GM21825 (cell line): ENCODE data around the gene AGPAT3.

Source experiments
- ATAC-seq: cut with Tn5 transposase; IDR thresholded peaks from one replicate; pipeline ENCODE4 v1.9.1; 2021; ENCODE audit warnings: mild to moderate bottlenecking, moderate library complexity; ENCODE audit not compliant: unreplicated experiment

Gene AGPAT3

DNA sequence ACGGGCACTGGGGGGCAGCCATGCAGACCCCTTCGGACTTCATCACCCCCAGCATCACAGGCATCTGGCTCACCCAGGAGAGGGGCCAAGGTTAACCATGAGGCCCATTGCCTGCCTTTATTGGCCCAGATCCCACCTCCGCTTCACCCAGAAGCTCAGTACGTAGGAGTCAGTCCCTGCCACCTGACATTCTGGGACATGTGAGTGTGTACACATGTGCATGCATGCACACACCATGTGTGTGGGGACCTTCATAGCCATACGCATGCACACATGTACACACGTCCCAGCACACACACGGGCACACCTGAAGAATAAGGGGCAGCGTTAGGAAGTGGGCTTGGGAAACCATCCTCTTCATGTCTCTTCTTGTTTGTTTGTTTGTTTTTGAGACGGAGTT is 123.0 kb downstream of the AGPAT3 start:
- ATAC-seq, result no peak

DNA sequence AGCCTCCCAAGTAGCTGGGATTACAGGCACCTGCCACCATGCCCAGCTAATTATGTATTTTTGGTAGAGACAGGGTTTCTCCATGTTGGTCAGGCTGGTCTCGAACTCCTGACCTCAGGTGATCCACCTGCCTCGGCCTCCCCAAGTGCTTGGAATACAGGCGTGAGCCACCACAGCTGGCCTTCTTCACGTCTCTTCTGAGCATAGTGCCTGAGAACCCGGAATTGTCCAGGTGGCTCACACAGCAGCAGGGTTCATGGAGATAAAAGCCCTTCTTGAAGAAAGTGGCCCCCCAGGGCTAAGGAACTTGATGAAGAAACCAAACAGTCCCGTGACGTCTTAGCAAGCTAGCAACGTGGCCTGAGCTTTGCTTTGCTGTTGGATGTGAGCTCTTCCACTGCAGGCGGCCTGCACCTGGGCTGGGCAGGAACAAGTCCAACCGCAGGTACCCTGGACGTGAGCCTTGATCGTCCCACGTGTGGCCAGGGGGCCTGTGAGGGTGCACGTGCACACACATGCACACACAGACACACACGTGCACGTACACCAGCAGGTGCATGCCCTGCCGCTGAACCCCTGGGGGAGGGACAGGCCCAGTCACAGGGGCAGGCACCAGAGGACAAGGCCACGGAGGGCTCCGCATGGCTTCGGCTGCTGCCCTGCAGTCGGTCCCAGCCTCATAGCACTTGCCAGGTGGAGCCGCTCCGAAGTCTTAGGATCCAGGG is 123.6 kb downstream of the AGPAT3 start:
- no peak for ATAC-seq

DNA sequence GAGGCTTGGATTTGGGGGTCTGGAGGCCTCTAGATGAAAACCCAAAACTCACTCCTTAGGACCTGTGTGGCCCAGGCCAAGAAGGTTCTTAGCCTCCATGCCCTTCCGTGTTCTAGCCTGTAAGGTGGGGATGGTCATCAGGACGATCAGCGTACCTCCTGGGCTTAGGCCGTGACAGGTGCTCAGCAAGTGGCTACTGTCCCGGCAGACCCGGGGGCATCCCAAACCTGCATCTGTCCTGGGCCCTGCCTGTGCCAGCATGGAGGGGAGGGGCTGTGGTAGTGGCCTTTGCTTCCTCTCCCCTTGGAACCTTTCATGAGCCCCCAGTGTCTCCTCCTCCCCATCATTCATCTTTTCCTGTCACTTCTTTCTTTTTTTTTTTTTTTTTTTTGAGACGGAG is 124.4 kb downstream of the AGPAT3 start:
- ATAC-seq, result no peak

DNA sequence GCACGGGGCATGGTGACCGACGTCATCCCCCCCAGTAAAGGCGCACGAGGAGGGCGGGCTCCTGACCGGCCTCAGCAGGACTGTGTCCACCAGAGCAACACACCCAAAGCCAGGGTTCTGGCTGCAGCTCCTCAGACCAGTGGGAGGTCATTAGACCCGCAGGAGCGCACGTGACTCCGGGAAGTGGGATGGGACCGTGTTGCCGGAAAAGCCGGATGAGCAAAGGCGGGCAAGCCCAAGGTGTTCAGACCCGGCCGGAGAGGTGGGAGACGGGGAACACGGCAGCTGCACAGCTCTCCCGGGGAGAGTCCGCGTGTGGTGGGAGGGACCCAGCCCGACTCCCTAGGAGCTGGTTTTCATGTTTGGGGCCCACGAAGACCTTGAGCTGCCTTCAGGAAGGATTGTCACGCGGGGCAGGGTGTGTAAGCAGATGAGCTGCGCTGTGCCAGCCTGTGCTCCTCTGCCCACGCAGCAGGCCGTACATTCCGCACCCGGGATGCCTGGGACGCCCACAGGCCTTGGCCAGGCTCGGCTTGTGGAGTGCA is 126.5 kb downstream of the AGPAT3 start:
- ATAC-seq, result no peak

DNA sequence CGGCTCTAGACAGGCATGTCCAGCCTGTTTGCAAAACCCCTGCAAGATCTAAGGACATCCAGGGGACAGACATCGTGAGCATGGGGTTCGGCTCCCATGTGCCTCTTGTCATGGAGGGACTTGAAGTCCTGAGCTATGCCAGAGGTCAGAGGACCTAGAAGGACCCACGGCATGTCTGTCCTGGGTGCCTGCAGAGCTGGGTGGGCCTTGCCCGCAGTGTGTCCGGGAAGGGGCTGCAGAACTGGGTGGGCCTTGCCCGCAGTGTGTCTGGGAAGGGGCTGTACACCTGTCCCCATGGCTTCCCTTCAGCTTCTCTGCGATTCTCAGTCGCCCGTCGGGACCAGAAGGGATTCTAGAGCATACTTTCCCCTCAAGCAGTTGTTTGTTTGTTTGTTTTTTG is 127.1 kb downstream of the AGPAT3 start:
- no peak for ATAC-seq

DNA sequence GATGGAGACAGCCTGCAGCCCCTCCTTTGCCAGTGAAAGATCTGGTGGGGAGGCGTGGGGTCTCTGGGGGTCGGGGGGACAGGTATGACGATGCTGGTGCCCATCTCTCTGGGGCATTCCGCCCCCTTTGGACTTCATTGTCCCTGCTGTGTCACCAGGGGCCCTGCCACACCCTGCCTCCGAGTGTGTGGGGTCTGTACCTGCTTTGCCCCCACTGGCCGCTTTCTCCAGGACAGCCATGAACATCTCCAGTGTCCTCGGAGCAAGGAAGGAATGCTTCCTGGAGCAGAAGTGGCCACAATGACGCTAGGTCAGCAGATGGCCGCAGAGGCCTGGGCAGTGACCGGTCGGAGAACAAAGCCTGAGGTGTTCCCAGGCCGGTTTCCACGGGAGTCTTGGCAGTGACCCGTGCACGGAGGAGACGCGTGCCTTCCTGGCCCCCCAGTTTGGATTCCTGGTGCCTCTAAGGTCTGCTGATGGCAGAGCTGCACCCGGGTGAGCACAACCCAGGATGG is 128.5 kb downstream of the AGPAT3 start:
- ATAC-seq, result no peak

DNA sequence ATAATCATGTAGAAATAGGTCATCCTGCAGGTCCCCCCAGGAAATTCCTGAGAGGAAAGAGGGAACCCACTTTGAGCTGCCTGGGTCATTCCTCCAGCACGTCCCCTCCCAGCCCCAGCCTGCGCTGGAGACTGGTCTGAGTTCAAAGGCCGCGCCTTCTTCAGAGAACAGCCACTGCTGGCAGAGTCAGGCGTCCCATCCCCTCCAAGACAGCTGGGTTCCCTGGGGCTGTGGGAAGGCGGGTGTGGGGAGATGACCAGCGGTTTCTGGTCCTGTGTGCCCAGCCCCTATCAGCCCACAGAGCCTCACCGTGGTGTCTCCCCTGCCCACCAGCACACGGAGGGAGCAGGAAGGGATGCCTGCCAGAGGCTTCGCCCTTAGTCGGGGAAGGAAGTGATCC is 129.1 kb downstream of the AGPAT3 start:
- no peak for ATAC-seq

DNA sequence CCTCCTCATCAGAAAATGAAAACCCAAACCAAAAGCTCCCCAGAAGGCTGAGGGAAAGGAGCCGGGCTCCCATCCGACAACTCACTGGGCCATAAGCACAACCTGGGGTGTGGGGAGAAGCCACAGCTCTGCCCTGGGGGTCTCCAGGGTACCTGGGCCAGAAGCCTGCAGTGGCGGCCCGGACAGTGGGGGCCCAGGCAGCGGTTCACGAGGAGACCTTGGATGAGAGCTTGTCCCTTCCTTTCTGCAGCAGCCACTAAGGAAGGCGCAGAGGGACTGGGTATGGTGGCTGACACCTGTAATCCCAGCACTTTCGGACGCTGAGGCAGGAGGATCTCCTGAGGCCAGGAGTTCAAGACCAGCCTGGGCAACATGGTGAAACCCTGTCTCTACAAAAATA is 129.6 kb downstream of the AGPAT3 start:
- no peak for ATAC-seq

DNA sequence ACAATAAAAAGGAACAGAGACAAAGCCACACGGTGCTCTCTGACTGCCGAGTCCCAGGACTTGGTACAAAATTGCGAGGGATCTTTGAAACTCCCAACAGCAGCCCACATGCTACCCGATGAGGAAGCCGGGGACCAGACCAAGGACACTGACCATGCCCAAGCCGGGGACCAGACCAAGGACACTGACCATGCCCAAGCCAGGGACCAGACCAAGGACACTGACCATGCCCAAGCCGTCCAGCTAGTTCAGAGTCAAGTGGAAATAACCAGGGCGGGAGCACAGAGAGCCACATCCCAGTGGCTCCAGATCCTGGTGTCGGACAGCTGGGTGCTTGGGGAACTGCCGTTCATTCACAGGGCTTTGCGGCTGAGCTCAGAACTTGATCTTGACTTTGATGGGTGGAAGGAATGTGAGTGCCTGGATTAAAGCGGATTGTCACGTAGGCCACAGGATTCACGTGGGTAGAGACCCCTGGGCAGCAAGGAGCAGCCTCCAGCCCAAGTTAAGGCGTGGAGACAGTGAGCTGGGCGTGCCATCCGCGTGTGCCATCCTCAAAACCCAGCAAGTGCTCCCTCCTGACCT is 130.6 kb downstream of the AGPAT3 start:
- ATAC-seq, result no peak

DNA sequence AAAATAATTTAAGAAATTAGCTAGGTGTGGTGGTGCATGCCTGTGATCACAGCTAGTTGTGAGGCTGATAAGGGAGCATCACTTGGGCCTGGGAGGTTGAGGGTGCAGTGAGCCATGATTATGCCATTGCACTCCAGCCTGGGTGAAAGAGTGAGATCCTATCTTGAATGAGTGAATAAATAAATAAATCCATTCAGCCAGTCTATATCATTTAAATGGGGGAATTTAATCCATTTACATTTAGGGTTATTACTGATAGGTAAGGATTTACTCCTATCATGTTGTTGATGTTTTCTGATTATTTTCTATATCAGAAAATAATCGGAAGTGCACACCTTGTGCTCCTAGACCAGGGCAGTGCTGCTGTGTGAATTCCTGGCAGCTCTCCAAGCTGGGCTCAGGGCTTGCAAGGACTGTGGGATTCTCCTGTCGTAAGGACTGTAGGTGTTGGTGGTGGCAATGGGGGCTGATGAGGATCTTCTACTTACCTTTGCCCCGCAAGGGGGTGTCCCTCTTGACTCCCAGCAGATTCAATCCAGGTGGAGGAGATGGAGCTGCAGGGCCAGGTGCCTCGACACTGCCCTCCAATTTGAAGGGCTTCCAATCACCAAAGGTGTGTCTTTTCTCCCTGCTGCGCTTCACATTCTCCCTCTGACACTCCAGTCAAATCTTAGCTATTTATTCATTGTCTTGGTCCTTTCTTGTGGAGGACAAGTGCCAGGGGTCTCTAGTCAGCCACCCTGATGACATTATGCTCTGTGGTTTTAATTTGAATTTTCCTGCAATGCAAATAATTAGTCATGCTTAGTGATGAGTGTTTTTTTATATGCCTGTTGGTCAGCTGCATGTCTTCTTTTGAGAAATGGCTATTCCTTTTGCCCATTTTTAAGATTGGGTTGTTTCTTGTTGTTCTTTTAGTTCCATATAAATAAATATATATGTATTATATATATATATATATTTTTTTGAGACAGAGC is 133.0 kb downstream of the AGPAT3 start:
- no peak for ATAC-seq

DNA sequence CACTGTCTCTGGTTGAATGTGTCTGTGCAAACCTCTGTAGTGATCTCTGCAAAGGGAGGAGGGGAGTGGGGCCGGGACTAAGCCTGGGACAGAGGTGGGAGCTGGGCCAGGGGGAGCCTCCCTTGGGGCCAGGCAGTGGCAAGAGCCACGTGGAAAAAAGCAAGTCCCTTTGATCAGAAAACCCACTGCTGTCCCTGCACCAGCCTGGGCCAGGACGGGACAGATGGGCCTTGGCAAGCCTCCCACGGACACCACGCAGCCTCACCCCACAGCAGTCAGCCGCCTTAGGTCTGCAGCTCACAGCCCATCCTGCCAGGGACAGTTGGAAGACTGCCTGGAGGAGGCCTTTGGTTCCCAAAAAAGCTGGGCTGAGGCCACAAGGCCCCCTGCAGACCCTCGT is 135.3 kb downstream of the AGPAT3 start:
- ATAC-seq, result no peak

DNA sequence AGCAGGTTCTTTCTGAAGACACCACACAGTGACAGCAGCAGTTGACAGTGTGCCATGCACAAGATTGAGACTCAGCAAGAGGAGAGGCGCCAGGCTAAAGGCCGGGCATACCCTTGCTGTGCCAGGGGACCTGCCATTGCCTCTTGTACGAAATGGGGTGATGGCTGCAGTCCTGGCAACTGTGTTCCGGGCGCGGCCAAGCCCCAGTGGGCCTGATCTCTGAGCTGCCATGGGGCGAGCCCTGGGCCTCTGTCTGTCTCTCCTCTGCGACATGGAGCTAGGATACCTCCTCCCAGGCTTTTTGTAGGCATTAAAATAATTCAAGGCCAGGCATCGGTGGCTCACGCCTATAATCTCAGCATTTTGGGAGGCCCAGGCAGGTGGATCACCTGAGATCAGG is 137.5 kb downstream of the AGPAT3 start:
- no peak for ATAC-seq

DNA sequence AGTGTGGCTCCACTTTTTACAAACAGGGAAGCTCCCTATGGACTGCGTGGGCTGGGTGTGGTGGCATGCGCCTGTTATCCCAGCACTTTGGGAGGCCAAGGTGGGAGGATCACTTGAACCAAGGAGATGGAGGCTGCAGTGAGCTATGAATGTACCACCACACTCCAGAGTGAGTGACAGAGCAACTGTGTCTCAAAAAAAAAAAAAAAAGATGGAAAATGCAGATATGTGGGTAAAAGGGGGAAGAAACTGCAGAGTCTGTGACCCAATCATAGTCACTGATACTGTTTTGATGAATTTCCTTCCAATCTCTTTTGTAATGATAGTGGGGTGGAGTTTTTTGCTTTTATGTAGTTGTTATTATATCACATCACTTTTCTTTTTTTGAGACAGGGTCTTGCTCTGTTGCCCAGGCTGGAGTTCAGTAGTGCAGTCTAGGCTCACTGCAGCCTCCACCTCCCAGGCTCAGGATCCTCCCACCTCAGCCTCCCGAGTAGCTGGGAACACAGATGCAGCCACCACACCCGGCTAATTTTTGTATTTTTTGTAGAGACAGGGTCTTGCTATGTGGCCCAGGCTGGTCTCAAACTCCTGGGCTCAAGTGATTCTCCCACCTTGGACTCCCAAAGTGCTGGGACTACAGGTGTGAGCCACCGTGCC is 138.4 kb downstream of the AGPAT3 start:
- no peak for ATAC-seq

DNA sequence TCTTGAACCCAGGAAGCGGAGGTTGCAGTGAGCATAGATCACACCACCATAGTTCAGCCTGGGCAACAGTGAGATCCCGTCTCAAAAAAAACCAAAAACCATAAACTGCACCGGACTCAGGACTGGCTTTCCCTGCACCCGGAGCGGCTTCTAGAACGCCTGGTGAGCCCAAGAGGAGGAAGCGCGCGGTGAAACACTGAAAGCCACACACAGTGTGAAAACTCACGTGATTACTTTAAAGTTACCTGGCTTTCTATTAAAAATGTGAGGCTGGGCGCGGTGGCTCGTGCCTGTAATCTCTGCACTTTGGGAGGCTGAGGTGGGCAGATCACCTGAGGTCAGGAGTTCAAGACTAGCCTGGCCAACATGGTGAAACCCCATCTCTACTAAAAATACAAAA is 140.0 kb downstream of the AGPAT3 start:
- no peak for ATAC-seq

DNA sequence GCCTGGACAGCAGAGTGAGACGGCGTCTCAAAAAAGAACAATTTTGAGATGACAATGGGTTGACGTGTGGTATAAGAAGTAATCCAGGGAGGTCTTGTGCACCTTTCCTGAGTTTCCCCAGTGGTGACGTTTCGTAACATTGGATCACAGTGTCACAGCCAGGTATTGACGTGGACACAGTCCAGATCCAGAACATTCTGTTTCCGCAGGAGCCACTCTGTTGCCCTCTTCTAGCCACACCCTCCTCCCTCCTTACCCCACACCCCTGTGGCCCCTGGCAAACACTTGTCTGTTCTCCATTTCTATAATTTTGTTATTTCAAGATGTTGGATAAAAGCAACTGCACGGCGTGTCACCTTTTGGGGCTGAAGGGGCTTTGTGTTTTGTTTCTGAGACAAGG is 140.6 kb downstream of the AGPAT3 start:
- ATAC-seq, result no peak

DNA sequence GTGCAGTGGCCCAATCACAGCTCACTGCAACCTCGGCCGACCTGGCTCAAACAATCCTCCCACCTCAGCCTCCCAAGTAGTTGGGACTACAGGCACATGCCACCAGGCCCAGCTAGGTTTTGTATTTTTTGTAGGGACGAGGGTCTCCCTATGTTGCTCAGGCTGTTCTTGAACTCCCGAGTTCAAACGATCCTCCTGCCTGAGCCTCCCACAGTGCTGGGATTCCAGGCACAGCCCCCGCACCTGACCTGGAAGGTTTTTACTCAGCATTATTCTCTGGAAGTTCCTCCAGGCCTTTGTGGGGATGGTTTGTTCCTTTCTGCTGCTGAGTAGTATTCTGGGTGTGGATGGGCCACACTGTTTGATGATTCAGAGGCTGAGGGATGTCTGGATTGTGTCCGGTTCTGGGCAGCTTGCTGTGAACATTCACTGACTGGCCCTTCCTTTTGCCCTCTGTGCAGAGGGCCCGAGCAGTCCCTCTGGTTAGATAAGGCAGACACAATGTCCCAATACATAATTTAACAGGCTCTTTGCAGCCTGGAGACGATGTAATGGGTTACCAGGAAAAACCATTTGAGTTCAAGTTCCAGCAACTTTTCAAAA is 141.1 kb downstream of the AGPAT3 start:
- no peak for ATAC-seq

DNA sequence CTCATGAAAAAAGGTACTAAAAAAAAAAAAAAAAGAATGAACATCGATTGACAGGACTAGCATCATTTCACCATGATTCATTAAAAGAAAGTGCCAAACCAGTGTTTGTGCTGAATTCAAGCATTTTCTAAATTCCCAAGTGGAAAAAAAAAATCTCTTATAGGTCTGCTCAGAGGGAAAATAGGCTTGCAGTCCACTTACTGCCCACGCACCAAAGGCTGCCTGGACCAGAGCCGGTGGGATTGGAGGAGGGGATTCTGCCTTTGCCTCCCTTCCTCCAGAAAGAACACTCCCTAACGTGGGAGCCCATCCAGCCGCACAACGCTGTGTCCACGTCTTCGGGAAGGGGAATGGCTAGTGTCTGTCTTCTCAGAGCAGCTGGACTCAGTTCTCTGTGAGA is 141.6 kb downstream of the AGPAT3 start:
- ATAC-seq, result no peak

DNA sequence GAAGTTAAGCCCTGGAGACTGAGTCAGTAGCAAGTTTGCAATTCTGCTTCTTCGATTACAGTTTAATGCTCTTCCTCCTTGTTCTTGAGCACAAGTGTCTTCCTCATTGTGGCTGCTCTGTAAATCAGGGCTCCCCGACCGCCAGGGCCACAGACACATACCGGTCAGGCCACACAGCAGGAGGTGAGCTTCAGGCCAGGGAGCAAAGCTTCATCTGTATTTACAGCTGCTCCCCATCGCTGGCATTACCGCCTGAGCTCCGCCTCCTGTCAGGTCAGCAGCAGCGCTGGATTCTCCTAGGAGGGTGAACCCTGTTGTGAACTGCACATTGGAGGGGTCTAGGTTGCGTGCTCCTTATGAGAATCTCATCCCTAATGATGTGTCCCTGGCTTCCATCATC is 145.4 kb downstream of the AGPAT3 start:
- ATAC-seq, result no peak

DNA sequence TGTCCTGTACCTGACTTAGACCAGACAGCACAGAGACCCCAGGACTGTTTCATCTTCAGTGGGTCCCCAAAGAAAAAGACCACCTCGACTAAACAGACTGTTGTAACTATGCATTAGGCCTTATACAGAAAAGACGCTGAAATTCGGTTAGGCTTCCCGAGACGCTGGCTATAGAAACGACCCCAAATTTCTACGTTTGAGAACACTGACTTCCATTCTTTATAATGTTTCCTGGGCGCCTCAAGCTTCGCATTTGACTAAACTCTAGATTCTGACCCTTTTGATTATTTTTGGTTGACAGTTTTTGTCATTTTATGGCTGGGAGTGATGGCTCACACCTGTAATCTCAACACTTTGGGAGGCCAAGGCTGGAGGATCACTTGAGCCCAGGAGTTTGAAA is 146.1 kb downstream of the AGPAT3 start:
- ATAC-seq, result no peak
